Trophoblast cell (in vitro differentiated cells and primary cell): ENCODE results near the gene HEXD.

Source experiments
- DNase-seq, 2 donors: peaks; one replicate each; pipeline ENCODE4 v3.0.0-alpha.2; 2016
- H2AFZ ChIP-seq: 2 replicates; pipeline ENCODE4 v1.6.1; 2013; ENCODE audit warnings: low read length, moderate library complexity, mild to moderate bottlenecking; ENCODE audit not compliant: insufficient read depth, poor library complexity
- H2AK5ac ChIP-seq: 2 replicates; pipeline ENCODE4 v1.6.1; 2013; ENCODE audit warnings: mild to moderate bottlenecking, low read length
- H2BK120ac ChIP-seq: 2 replicates; pipeline ENCODE4 v1.6.1; 2013; ENCODE audit warnings: low read length, mild to moderate bottlenecking, moderate library complexity; ENCODE audit not compliant: insufficient read depth, poor library complexity
- H2BK12ac ChIP-seq: 2 replicates; pipeline ENCODE4 v1.6.1; 2013; ENCODE audit warnings: mild to moderate bottlenecking, low read length, moderate library complexity
- H2BK5ac ChIP-seq: 2 replicates; pipeline ENCODE4 v1.6.1; 2013; ENCODE audit warnings: low read length, low read depth, moderate library complexity, mild to moderate bottlenecking; ENCODE audit not compliant: poor library complexity
- H3K14ac ChIP-seq: 2 replicates; pipeline ENCODE4 v1.6.1; 2013; ENCODE audit warnings: mild to moderate bottlenecking, low read length
- H3K18ac ChIP-seq: 2 replicates; pipeline ENCODE4 v1.6.1; 2013; ENCODE audit warnings: mild to moderate bottlenecking, low read length
- H3K23ac ChIP-seq: 2 replicates; pipeline ENCODE4 v1.6.1; 2013; ENCODE audit warnings: low read length
- H3K27ac ChIP-seq: 2 replicates; pipeline ENCODE4 v1.5.1; 2013; ENCODE audit warnings: low read depth, mild to moderate bottlenecking, inconsistent platforms, low read length, moderate library complexity
- H3K27me3 ChIP-seq: 2 replicates; pipeline ENCODE4 v1.6.1; 2013; ENCODE audit warnings: inconsistent platforms, mild to moderate bottlenecking, low read length, moderate library complexity; ENCODE audit not compliant: insufficient read depth
- H3K36me3 ChIP-seq, 2 experiments: 1 replicate in 1 of 2; 2 replicates in 1 of 2; pipeline ENCODE4 v1.6.1; 2013; ENCODE audit warnings: low read length in 2 of 2, mild to moderate bottlenecking in 2 of 2, moderate library complexity in 1 of 2; ENCODE audit not compliant: insufficient read depth in 2 of 2, control insufficient read depth in 1 of 2
- H3K4ac ChIP-seq: 2 replicates; pipeline ENCODE4 v1.6.1; 2013; ENCODE audit warnings: low read depth, mild to moderate bottlenecking, low read length, moderate library complexity
- H3K4me1 ChIP-seq, 2 experiments: 1 replicate in 1 of 2; 2 replicates in 1 of 2; pipeline ENCODE4 v1.6.1; 2013; ENCODE audit warnings: low read length in 2 of 2, mild to moderate bottlenecking in 2 of 2, moderate library complexity in 1 of 2; ENCODE audit not compliant: insufficient read depth in 2 of 2, control insufficient read depth in 1 of 2
- H3K4me2 ChIP-seq: 2 replicates; pipeline ENCODE4 v1.6.1; 2013; ENCODE audit warnings: inconsistent platforms, mild to moderate bottlenecking, low read length, moderate library complexity
- H3K4me3 ChIP-seq: 2 replicates; pipeline ENCODE4 v1.5.1; 2013; ENCODE audit warnings: mild to moderate bottlenecking, low read depth, low read length, inconsistent platforms
- H3K79me1 ChIP-seq: one replicate; pipeline ENCODE4 v1.6.1; 2013; ENCODE audit warnings: low read length
- H3K79me2 ChIP-seq: 2 replicates; pipeline ENCODE4 v1.6.1; 2013; ENCODE audit warnings: low read length, mild to moderate bottlenecking; ENCODE audit not compliant: control insufficient read depth, insufficient read depth, poor library complexity
- H3K9ac ChIP-seq: 2 replicates; pipeline ENCODE4 v1.6.1; 2013; ENCODE audit warnings: mild to moderate bottlenecking, low read length
- H3K9me3 ChIP-seq: 2 replicates; pipeline ENCODE4 v1.6.1; 2013; ENCODE audit warnings: low read depth, mild to moderate bottlenecking, control low read depth, inconsistent platforms, low read length; ENCODE audit not compliant: insufficient read depth
- H4K12ac ChIP-seq: 2 replicates; pipeline ENCODE4 v1.6.1; 2013; ENCODE audit warnings: low read depth, mild to moderate bottlenecking, low read length, moderate library complexity
- H4K8ac ChIP-seq: 2 replicates; pipeline ENCODE4 v1.6.1; 2013; ENCODE audit warnings: low read depth, mild to moderate bottlenecking, low read length, moderate library complexity
- H4K91ac ChIP-seq: one replicate; pipeline ENCODE4 v1.6.1; 2013; ENCODE audit warnings: low read depth, mild to moderate bottlenecking, low read length, moderate library complexity
- WGBS: extraction: QIAGEN DNeasy Blood & Tissue Kit; methylation state at CpG from one replicate; pipeline ENCODE4 v1.1.7; 2013; ENCODE audit warnings: missing lambda C conversion rate; ENCODE audit not compliant: insufficient read length, insufficient coverage; ENCODE audit errors: extremely low coverage; 5-methylcytosine and 5-hydroxymethylcytosine counted together

HEXD gene

DNA sequence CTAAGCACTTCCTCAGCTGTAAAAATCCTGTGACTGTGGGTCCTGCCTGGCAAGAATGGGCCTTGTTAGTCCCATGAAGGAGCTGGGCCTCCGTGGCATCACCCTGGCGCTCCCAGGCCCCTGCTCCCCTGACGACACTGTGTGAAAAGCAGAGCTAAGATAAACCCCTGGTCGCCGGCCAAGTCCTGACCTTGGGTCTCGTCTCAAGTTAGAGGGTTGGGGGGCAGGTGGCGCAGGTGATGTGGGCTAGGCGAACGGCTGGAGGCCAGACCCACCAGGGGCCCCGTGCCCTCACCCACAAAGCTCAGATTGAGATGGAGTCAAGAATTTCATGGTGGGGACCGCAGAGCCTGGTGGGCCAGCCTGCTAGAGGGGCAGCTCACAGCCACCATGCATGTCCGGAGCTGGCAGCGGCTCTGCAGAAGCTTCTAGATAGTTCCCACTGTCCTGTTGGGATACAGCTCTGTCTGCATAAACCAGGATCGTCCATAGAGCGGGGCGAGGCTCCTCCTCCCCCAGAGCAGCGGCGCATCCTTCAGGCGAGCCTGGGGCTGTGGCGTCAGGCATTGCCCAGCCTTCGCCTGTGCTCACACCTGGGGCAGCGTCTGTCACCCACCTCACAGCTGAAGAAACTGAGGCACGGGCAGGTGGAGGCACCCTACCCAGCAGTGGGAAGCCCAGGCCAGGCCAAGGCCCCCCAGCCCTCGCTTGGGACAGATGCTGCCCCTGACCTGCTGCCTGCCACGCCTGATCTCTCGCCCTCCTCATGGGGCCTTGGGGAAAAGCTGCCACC is 20.4 kb downstream of the HEXD start:
- H3K27me3 ChIP-seq: no peaks in the 10 kb centered on the region
- no peak overlapping the region for H2AFZ ChIP-seq
- peaks cover 21 to 26% of the 10 kb centered on the region in 2 experiments for H3K36me3 ChIP-seq
- no peaks in the 10 kb centered on the region for H3K79me1 ChIP-seq
- no peak overlapping the region for H2BK120ac ChIP-seq
- no peak overlapping the region for H4K8ac ChIP-seq
- no peak overlapping the region for H3K4ac ChIP-seq
- no peaks in the 10 kb centered on the region for H3K9me3 ChIP-seq
- no peak overlapping the region for H3K14ac ChIP-seq
- H3K4me1 ChIP-seq: peaks cover 5% of the 10 kb centered on the region in 2 experiments
- H2BK12ac ChIP-seq: no peak overlapping the region
- H2BK5ac ChIP-seq: no peak overlapping the region
- no peak overlapping the region for H3K4me2 ChIP-seq
- H4K91ac ChIP-seq: no peak overlapping the region
- no peak overlapping the region for H3K27ac ChIP-seq
- WGBS: no CpG with 5 or more reads among the region's 26 CpGs
- H3K9ac ChIP-seq: no peak overlapping the region
- no peak overlapping the region for H3K23ac ChIP-seq
- DNase-seq: no peak
- H4K12ac ChIP-seq: no peak overlapping the region
- H2AK5ac ChIP-seq: no peak overlapping the region
- no peak overlapping the region for H3K4me3 ChIP-seq
- H3K18ac ChIP-seq: no peak overlapping the region
- H3K79me2 ChIP-seq: no peaks in the 10 kb centered on the region

GRCh38 chr17:82439194-82439828 is 21.2 kb downstream of the HEXD start:
- Histone ChIP-seq H3K4ac (no peak overlapping the region), H3K79me2 (no peaks in the 10 kb centered on the region), H4K91ac (no peak overlapping the region), H3K4me1 (peaks cover 5% of the 10 kb centered on the region in 2 experiments), H3K4me2 (no peak overlapping the region), H4K8ac (no peak overlapping the region), H3K27ac (no peak overlapping the region), H2BK5ac (no peak overlapping the region), H4K12ac (no peak overlapping the region), H3K9me3 (no peaks in the 10 kb centered on the region), H3K9ac (no peak overlapping the region), H3K36me3 (peaks cover 28 to 33% of the 10 kb centered on the region in 2 experiments), H3K79me1 (no peaks in the 10 kb centered on the region), H2BK12ac (no peak overlapping the region), H2BK120ac (no peak overlapping the region), H2AFZ (no peak overlapping the region), H3K4me3 (no peak overlapping the region), H2AK5ac (no peak overlapping the region), H3K23ac (no peak overlapping the region), H3K14ac (no peak overlapping the region), H3K27me3 (no peaks in the 10 kb centered on the region), H3K18ac (no peak overlapping the region)
- WGBS: no CpG with 5 or more reads among the region's 29 CpGs
- no peak for DNase-seq

GRCh38 chr17:82439829-82440365 is 21.8 kb downstream of the HEXD start:
- Histone ChIP-seq H4K8ac (no peak overlapping the region), H3K27me3 (no peaks in the 10 kb centered on the region), H4K12ac (peak overlapping the region; percentile 31), H3K23ac (no peak overlapping the region), H3K79me2 (no peaks in the 10 kb centered on the region), H2AFZ (no peak overlapping the region), H3K27ac (no peak overlapping the region), H3K4ac (no peak overlapping the region), H3K4me1 (peaks cover 5% of the 10 kb centered on the region in 2 experiments), H3K36me3 (peaks cover 33 to 39% of the 10 kb centered on the region in 2 experiments), H2BK5ac (no peak overlapping the region), H3K4me2 (no peak overlapping the region), H3K79me1 (no peaks in the 10 kb centered on the region), H2BK120ac (no peak overlapping the region), H4K91ac (no peak overlapping the region), H3K14ac (no peak overlapping the region), H3K9me3 (no peaks in the 10 kb centered on the region), H3K18ac (no peak overlapping the region), H3K4me3 (no peak overlapping the region), H3K9ac (no peak overlapping the region), H2AK5ac (no peak overlapping the region), H2BK12ac (no peak overlapping the region)
- DNase-seq: no peak
- whole genome bisulfite sequencing: no CpG with 5 or more reads among the region's 34 CpGs

- Histone ChIP-seq H3K79me2 (no peaks in the 10 kb centered on the region), H4K8ac (no peak overlapping the region), H3K23ac (no peak overlapping the region), H3K4me2 (no peak overlapping the region), H2BK120ac (no peak overlapping the region), H2BK5ac (no peak overlapping the region), H3K4ac (no peak overlapping the region), H3K27ac (no peak overlapping the region), H4K12ac (no peak overlapping the region), H4K91ac (no peak overlapping the region), H3K9ac (no peak overlapping the region), H3K14ac (no peak overlapping the region), H3K4me1 (peaks cover 1% of the 10 kb centered on the region in 2 experiments), H3K36me3 (peaks cover 40 to 43% of the 10 kb centered on the region in 2 experiments), H2AFZ (no peak overlapping the region), H2BK12ac (no peak overlapping the region), H3K4me3 (no peak overlapping the region), H2AK5ac (no peak overlapping the region), H3K27me3 (no peaks in the 10 kb centered on the region), H3K9me3 (no peaks in the 10 kb centered on the region), H3K79me1 (no peaks in the 10 kb centered on the region), H3K18ac (no peak overlapping the region)
- DNase-seq: no peak
- no CpG with 5 or more reads among the region's 22 CpGs for WGBS
These were observed 22.4 kb downstream of the HEXD start for GRCh38 chr17:82440469-82440981.
